Ishikawa (cell line): Measurements from ENCODE around the gene GALNT9.

Source experiments
- CREB1 ChIP-seq: IDR thresholded peaks from 2 replicates; pipeline ENCODE4 v1.6.1; 2012; ENCODE audit warnings: low read depth
- EP300 ChIP-seq: IDR thresholded peaks from 2 replicates; pipeline ENCODE4 v1.6.1; 2012; ENCODE audit warnings: borderline replicate concordance
- FOXM1 ChIP-seq: IDR thresholded peaks from 2 replicates; pipeline ENCODE4 v1.6.1; 2012; ENCODE audit warnings: low read depth, borderline replicate concordance
- MAX ChIP-seq: IDR thresholded peaks from 2 replicates; pipeline ENCODE4 v1.6.1; 2012
- NFIC ChIP-seq: IDR thresholded peaks from 2 replicates; pipeline ENCODE4 v1.6.1; 2012
- RAD21 ChIP-seq: IDR thresholded peaks from 2 replicates; pipeline ENCODE4 v1.6.1; 2012; ENCODE audit warnings: low read depth
- TAF1 ChIP-seq: IDR thresholded peaks from 2 replicates; pipeline ENCODE4 v1.6.1; 2012; ENCODE audit warnings: low read depth, mild to moderate bottlenecking
- TCF12 ChIP-seq: IDR thresholded peaks from 2 replicates; pipeline ENCODE4 v1.6.1; 2012; ENCODE audit warnings: low read depth
- TEAD4 ChIP-seq: IDR thresholded peaks from 2 replicates; pipeline ENCODE4 v1.6.1; 2012
- YY1 ChIP-seq: IDR thresholded peaks from 2 replicates; pipeline ENCODE4 v1.6.1; 2012; ENCODE audit warnings: low read depth

DNA sequence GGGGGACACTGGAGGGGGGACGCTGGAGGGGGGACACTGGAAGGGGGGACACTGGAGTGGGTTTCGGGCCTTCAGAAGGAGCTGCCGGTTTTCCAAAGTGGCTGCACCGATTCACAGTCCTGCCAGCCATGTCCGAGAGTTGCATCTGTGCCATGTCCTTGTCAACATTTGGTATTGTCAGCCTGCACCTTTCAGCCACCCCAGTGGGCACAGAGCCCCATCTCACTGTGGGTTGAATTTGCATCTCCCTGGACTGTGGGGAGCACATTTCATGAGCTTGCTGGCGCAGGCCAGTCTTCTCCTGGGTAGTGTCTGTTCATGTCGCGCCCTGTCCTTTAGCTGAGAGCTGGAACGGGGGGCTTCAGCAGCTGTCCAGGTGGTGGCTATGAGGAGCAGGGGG, 72.7 kb downstream of the GALNT9 start:
- TF ChIP-seq RAD21, result no peak
- TF ChIP-seq EP300, result no peak
- TF ChIP-seq YY1, result no peak
- no peak for TF ChIP-seq FOXM1
- TF ChIP-seq NFIC, result no peak
- TF ChIP-seq TCF12, result no peak
- TF ChIP-seq TAF1, result no peak
- no peak for TF ChIP-seq MAX
- TF ChIP-seq TEAD4, result no peak
- no peak for TF ChIP-seq CREB1
